Breast epithelium (tissue), 4 donors: ENCODE measurements around the gene TMEM132C. TPM values are rescaled to one million over a fixed set of nuclear protein-coding genes. Genes with fewer than 3 reads are reported as not detected.

Experiments
- DNase-seq, 2 donors: peaks; one replicate each; pipeline ENCODE4 v3.0.0-alpha.2; 2019; ENCODE audit warnings: low spot score in 2 of 2
- H3K27ac ChIP-seq, 2 donors: fragments of 200-600 bp; sonication (generic) in 1 of 2; one replicate each; pipeline ENCODE4 v1.5.1; 2016 to 2019; ENCODE audit warnings: mild to moderate bottlenecking in 1 of 2
- H3K27me3 ChIP-seq, 2 donors: fragments of 200-600 bp; sonication (generic) in 1 of 2; one replicate each; pipeline versions ENCODE4 v1.5.1 to v1.6.0; 2017 to 2019; ENCODE audit warnings: control low read depth in 1 of 2, mild to moderate bottlenecking in 1 of 2
- H3K36me3 ChIP-seq: fragments of 200-600 bp; one replicate; pipeline ENCODE4 v1.5.1; 2019
- H3K4me1 ChIP-seq, 2 donors: fragments of 200-600 bp; sonication (generic); one replicate each; pipeline ENCODE4 v1.5.1; 2016 to 2019; ENCODE audit warnings: control low read depth in 1 of 2
- H3K4me3 ChIP-seq, 3 donors: fragments of 200-600 bp; sonication (generic); 1 replicate in 2 of 3; 2 replicates in 1 of 3; pipeline ENCODE4 v1.5.1; 2016 to 2019; ENCODE audit warnings: mild to moderate bottlenecking in 3 of 3, moderate library complexity in 2 of 3
- H3K9me3 ChIP-seq, 2 donors: fragments of 200-600 bp; sonication (generic) in 1 of 2; one replicate each; pipeline ENCODE4 v1.5.1; 2016 to 2019; ENCODE audit warnings: control low read depth in 1 of 2
- CTCF ChIP-seq, 3 donors: fragments of 450-650 bp; IDR thresholded peaks; one replicate each; pipeline ENCODE4 v1.5.1; 2016 to 2017; ENCODE audit warnings: antibody characterized with exemption in 3 of 3, mild to moderate bottlenecking in 3 of 3, moderate library complexity in 3 of 3
- POLR2A ChIP-seq: fragments of 450-650 bp; IDR thresholded peaks from one replicate; pipeline ENCODE4 v1.6.1; 2016; ENCODE audit warnings: antibody characterized with exemption, mild to moderate bottlenecking, moderate library complexity
- POLR2AphosphoS5 ChIP-seq, 3 donors: sonication (generic); formaldehyde crosslinking; IDR thresholded peaks; one replicate each; pipeline ENCODE4 v1.6.1; 2017; ENCODE audit warnings: antibody characterized with exemption in 3 of 3
- intact Hi-C: fragments of 100-400 bp; cut with DNase I; formaldehyde crosslinking; loops from one replicate; pipeline ENCODE4 v1.15.1; 2023; ENCODE audit warnings: low total_unique reads
- total RNA-seq, 3 donors: library from RNA; depleted of rRNA; stranded (reverse); fragments of >200 nt; gene quantifications; one replicate each; pipeline ENCODE4 v1.1.0, GENCODE V29; 2016

TMEM132C gene
- total RNA-seq, 3 donors from 2014 or later: 7.2 to 54.1 (median 15.7) TPM

GRCh38 chr12:128382946-128383345 lies 116.0 kb downstream of the TMEM132C start:
- no peak for DNase-seq
- TF ChIP-seq CTCF (IDR thresholded peaks at IDR 0.05) (no peak), POLR2AphosphoS5 (IDR thresholded peaks at IDR 0.05) (no peak), POLR2A (no peak)
- intact Hi-C loops: no loop called here

GRCh38 chr12:128383357-128383937 lies 116.5 kb downstream of the TMEM132C start:
- intact Hi-C loops: no loop called here
- Histone ChIP-seq H3K9me3 (no peaks in the 10 kb centered on the region), H3K4me1 (no peaks in the 10 kb centered on the region), H3K4me3 (no peak overlapping the region), H3K36me3 (no peaks in the 10 kb centered on the region), H3K27ac (no peak overlapping the region), H3K27me3 (peaks cover 0 to 8% of the 10 kb centered on the region in 2 donors)
- no peak for DNase-seq
- no peak for TF ChIP-seq POLR2AphosphoS5 (IDR thresholded peaks at IDR 0.05)
- no peak for TF ChIP-seq POLR2A
- TF ChIP-seq CTCF (IDR thresholded peaks at IDR 0.05): no peak

More at GRCh38 chr12:128382946-128383345, 116.0 kb downstream of the TMEM132C start:
- H3K27me3 ChIP-seq: peaks cover 0 to 8% of the 10 kb centered on the region in 2 donors
- no peaks in the 10 kb centered on the region for H3K9me3 ChIP-seq
- H3K36me3 ChIP-seq: no peaks in the 10 kb centered on the region
- H3K4me3 ChIP-seq: no peak overlapping the region
- no peak overlapping the region for H3K27ac ChIP-seq
- H3K4me1 ChIP-seq: no peaks in the 10 kb centered on the region

- Histone ChIP-seq H3K4me1 (no peaks in the 10 kb centered on the region), H3K9me3 (no peaks in the 10 kb centered on the region), H3K27ac (no peak overlapping the region), H3K27me3 (peaks cover 0 to 3% of the 10 kb centered on the region in 2 donors), H3K4me3 (no peak overlapping the region), H3K36me3 (no peaks in the 10 kb centered on the region)
- DNase-seq: no peak
- intact Hi-C loops: no loop called here
- TF ChIP-seq CTCF (IDR thresholded peaks at IDR 0.05) (no peak), POLR2A (no peak), POLR2AphosphoS5 (IDR thresholded peaks at IDR 0.05) (no peak)
Measured at GRCh38 chr12:128385736-128386135, 118.8 kb downstream of the TMEM132C start.

- peak in 1 of 2 donors; percentile 61 for DNase-seq
- H3K27ac ChIP-seq: no peak overlapping the region
- H3K9me3 ChIP-seq: no peaks in the 10 kb centered on the region
- H3K27me3 ChIP-seq: no peaks in the 10 kb centered on the region
- TF ChIP-seq POLR2AphosphoS5 (IDR thresholded peaks at IDR 0.05) (no peak), POLR2A (no peak), CTCF (IDR thresholded peaks at IDR 0.05) (peak in 1 of 3 donors; percentile 52)
- H3K4me3 ChIP-seq: no peak overlapping the region
- H3K36me3 ChIP-seq: no peaks in the 10 kb centered on the region
- intact Hi-C loops: no loop called here
- H3K4me1 ChIP-seq: no peaks in the 10 kb centered on the region
Measured at GRCh38 chr12:128387811-128388422, 120.9 kb downstream of the TMEM132C start.

- DNase-seq: no peak
- no peak overlapping the region for H3K27ac ChIP-seq
- no peak for TF ChIP-seq POLR2AphosphoS5 (IDR thresholded peaks at IDR 0.05)
- no peak for TF ChIP-seq POLR2A
- no peak for TF ChIP-seq CTCF (IDR thresholded peaks at IDR 0.05)
Measured at GRCh38 chr12:128388461-128389000, 121.6 kb downstream of the TMEM132C start.

More at GRCh38 chr12:128388461-128389000, 121.6 kb downstream of the TMEM132C start:
- Histone ChIP-seq H3K9me3 (peaks cover 0 to 2% of the 10 kb centered on the region in 2 donors), H3K4me3 (no peak overlapping the region), H3K36me3 (no peaks in the 10 kb centered on the region), H3K27me3 (no peaks in the 10 kb centered on the region), H3K4me1 (no peaks in the 10 kb centered on the region)
- intact Hi-C loops: no loop called here
